ENCODE data around the gene GLG1.
"Not testable (repeated sequence)": the region's sequence is repeated elsewhere in the genome, so short reads cannot be mapped to it uniquely, and the experiment has no call there.

GLG1 gene

GRCh38 chr16:74431516-74431915 lies 175.4 kb downstream of the GLG1 start:
- DNase-seq, result no peak

- DNase-seq, result peak; percentile 4 to 40
Measured at GRCh38 chr16:74430036-74430712, 176.7 kb downstream of the GLG1 start.

DNA sequence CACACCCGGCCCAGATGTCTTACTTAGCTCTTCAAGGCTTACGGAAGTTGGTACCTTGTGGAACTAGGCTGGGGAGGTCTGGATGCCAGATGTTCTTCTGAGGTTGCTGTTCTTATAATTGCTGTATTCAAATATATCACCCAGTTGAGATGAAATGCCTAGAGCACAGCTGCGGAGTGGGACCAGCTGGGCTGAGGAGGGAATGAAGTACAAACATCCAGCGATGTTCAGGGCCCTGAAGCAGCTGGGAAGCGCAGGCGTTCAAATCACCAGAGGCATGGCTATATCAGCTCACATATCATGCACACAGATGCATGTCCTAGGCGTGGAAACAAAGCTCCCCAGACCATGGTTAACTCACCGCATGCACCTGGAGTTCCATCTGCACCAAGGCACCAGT lies 178.4 kb downstream of the GLG1 start:
- DNase-seq, result not testable (repeated sequence)

DNA sequence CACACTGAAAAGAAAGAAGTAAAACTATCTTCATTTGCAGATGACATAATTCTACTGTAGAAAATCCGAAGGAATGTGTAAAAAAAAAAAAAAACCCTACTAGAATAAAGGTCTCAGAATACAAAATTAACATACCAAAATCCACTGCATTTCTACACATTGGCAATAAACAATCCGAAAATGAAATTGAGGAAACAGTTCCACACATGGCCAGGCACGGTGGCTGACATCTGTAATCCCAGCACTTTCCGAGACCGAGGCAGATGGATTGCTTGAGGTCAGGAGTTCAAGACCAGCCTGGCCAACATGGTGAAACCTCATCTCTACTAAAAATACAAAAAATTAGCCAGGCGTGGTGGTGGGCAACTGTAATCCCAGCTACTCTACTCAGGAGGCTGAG lies 181.2 kb downstream of the GLG1 start:
- DNase-seq, result peak; percentile 33 to 50

DNA sequence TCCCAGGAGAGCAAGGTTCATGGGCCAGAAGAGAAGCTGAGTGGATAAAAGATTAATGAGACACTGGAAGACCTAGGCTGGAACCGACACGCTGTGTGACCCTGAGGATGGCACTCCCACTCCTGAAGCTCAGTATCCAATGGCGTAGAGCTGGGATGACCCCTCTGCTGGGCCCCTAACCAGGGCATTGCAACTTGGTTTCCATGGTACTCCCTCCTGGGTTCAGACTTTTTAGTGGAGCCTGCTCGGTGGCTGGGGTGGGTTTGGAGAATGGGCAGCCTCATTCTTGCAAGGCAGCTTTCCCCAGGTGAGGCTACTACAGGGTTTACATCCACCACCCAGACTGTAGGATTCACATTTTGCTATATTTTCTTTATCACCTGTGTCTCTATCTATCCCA lies 183.2 kb downstream of the GLG1 start:
- not testable (repeated sequence) for DNase-seq

DNA sequence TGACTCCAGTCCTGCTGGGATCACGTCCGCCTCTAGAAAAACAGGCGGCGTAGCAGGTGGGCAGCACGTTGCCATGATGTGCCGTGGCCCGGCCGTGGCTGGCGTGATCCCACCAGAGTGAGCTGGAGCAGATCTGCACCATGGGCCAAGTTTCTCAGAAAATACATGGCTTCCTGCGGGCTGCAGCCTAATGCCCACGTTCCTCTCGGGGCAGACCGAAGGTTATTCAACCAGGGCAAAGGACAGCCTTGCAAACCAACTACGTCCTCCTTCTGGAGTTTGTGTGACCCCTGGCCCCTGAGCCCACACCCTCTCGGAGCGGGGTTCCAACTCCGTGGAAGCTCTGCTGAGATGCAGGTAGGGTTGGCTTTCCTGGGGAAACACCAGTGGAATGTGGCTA lies 184.8 kb downstream of the GLG1 start:
- DNase-seq, result not testable (repeated sequence)

DNA sequence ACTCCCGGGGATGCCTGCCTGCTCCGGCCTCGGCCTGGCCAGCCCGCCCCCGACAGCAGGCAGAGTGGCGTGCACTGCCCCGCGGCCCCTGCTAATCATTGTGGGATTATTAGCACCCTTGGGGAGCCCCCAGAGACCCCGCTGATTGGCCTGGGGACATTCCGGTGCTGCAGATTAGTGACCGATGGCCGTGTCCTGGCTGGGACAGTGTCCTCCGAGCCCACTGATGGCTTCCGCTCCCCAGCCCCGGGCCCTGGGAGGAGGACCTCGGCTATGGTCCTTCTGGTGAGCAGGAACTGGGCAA lies 185.5 kb downstream of the GLG1 start:
- not testable (repeated sequence) for DNase-seq

DNA sequence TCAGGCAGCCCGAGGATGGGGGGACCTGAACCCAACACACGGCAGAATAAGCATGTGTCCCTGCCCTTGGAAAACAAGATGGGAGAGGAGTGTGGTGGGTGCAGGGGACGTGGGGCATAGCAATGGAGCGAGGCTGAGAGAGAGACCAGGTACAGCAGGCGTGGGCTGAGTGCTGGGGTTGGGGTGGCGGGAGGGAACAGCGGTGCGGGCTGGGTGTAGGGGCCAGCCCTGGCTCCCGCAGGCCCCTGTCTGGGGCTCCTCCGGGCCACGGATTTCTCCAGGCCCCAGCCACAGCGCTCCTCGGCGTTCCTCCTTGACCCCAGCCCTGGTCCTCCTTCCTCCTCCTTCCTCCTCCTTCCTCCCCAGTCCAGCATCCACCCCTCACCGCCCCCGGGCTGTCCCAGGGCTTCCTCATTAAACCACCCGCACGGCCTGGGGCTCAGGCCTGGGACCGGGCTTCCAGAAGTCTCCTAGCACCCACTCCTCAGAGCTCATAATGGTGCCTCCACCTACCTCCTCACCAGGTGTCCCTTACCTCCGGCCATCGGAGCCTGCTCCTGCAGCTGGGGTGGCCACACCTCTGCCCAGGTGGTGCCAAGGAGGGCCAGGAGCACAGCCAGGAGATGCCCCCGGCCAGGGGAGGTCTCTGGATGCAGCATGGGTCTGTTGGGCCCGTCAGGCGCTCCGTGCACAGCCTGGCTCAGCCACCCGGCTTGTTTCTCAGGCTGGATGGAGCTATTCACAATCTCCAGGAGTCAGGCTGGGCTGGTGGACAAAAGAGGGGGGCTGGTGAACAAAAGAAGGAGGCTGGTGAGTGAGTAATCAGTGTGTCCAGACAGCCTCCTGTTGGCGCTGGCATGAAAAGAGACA lies 186.1 kb downstream of the GLG1 start, which contains the start of gene CLEC18B:
TSS of gene CLEC18B (minus strand) at position 867 of the 870 bp plus-strand sequence. CDS start at position 659, 208 bp downstream.
- DNase-seq, result not testable (repeated sequence)

GRCh38 chr16:74419811-74420210 lies 187.1 kb downstream of the GLG1 start:
- DNase-seq, result not testable (repeated sequence)

- not testable (repeated sequence) for DNase-seq
Measured at GRCh38 chr16:74417897-74418296, 189.0 kb downstream of the GLG1 start.

- DNase-seq, result not testable (repeated sequence)
Measured at GRCh38 chr16:74413920-74414319, 193.0 kb downstream of the GLG1 start.

DNA sequence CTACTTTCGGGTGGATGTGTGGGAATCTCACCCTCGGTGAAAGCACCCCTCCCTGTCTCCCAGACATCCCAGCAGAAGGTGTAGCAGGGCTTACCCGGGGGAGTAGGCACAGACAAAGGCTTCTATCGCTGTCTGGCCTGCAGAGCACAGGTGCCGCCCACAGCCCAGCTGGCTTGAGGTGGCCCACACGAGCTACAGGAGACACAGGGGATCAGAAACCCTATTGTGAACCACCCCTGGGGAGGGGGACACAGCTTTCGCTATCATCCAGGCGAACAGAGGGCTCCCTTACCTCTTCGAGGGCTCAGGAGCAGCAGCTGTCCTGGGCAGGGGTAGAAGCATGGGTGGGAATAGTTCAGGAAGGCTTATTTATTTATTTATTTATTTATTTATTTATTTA lies 193.4 kb downstream of the GLG1 start:
- DNase-seq, result not testable (repeated sequence)

DNA sequence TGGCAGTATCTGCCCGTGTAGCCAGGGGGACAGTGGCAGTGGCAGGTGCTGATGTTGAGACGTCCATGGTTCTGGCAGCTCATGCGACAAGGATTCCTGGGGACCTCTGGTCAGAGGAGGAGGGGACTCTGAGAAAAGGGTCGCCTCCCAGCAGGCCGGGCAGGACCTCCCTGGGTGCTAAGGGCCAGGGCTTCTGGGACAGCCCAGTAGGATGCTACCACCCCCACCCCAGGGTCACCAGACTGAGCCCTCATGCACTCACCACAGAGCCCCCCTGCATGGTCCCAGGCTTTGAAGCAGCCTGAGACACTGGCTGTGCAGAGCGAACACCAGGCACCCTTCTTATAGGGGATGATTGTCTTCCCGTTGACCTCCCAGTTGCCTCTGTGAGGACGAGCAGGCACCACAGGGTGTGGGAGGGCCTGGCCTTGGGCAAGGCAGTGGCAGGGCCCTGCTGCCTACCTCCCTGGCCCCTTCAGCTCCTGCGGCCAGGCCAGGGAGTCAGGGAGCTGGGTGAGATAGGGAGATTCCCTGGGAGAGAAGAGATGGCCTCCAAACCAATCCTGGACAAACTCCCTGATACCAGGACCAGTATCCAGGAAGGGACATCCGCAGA lies 194.0 kb downstream of the GLG1 start:
- not testable (repeated sequence) for DNase-seq

GRCh38 chr16:74412138-74412774 lies 194.7 kb downstream of the GLG1 start:
- DNase-seq, result not testable (repeated sequence)

GRCh38 chr16:74410981-74411380 lies 195.9 kb downstream of the GLG1 start:
- not testable (repeated sequence) for DNase-seq

DNA sequence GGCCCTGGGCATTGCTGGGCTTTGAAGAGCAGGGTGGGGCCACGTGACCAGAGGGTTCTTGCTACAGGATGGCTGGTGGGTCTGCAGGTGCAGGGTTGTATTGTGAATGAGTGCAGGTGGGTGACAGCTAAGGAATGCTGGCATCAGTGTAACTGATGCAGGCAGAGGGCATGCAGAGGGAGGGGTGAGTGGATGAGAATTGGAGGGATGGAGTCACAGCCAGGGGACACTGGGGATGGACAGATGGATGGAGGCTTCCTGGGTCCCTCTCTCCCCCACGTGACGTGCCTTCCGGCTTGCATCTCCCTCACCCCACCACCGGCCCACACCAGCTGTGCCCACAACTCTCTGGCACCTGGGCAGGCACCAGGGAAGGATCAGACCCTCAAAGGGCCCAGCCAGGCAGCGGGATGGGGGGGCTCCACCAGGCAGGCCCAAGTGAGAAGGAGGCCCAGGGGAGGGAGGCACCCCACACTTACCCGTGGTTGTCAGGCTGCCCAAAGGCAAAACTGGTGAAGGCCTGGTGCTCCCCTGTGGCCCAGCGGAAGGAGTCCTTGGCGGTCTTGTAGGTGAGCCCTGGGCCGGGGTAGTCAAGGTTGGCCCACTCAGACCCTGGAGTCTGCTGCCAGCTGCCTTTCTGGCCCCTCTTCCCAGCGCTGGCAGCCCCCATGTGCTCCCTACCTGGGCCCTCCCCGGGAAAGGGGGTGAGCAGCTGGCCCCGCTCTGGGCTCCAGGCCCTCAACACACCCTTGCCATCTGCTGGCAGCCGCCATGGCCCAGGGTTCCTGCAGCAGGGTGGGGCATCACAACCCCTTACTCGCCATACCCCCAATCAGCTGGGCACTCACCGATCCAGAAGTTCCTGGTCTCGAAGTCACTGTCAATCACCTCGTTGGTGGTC lies 196.6 kb downstream of the GLG1 start:
- DNase-seq, result not testable (repeated sequence)

- not testable (repeated sequence) for DNase-seq
Measured at GRCh38 chr16:74409185-74409981, 197.5 kb downstream of the GLG1 start.

- not testable (repeated sequence) for DNase-seq
Measured at GRCh38 chr16:74407362-74407705, 199.6 kb downstream of the GLG1 start.

- DNase-seq, result not testable (repeated sequence)
Measured at GRCh38 chr16:74406600-74407361, 200.1 kb downstream of the GLG1 start.

Data from inflammatory macrophage treated with lipopolysaccharide for 1 hour (primary cell).